ENCODE measurements around the gene CKAP4.

DNA sequence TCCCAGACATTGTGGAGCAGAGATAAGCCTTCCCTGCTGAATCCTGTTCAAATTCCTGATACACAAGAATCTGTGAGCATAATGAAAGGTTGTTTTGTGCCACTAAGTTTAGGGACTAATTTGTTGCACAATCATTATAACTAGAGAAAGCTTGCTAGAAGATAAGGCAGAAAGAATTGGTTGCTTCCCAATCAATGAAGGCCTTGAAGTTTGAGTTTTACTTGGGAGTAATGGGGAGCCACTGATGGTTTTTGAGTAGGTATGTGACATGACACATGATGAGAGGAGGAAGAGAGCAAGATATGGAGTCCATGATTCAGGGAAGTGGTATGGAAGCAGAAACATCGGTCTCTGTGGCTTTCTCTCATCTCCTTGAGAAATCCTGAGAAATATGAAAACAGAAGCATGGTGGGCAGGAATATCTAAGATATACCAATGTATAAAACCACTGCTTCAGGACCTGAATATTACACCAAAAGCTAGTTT lies 41.4 kb upstream of the CKAP4 start:
- TF ChIP-seq, protein P1, sequence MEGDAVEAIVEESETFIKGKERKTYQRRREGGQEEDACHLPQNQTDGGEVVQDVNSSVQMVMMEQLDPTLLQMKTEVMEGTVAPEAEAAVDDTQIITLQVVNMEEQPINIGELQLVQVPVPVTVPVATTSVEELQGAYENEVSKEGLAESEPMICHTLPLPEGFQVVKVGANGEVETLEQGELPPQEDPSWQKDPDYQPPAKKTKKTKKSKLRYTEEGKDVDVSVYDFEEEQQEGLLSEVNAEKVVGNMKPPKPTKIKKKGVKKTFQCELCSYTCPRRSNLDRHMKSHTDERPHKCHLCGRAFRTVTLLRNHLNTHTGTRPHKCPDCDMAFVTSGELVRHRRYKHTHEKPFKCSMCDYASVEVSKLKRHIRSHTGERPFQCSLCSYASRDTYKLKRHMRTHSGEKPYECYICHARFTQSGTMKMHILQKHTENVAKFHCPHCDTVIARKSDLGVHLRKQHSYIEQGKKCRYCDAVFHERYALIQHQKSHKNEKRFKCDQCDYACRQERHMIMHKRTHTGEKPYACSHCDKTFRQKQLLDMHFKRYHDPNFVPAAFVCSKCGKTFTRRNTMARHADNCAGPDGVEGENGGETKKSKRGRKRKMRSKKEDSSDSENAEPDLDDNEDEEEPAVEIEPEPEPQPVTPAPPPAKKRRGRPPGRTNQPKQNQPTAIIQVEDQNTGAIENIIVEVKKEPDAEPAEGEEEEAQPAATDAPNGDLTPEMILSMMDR (IDR thresholded peaks at IDR 0.05; ENCODE audit: low read depth, low read length, poor library complexity, severe bottlenecking), result no peak
- no peak for TF ChIP-seq EZH2phosphoT487 (IDR thresholded peaks at IDR 0.05; ENCODE audit: borderline replicate concordance, low read length)

Measured in DOHH2 (cell line).